ENCODE results near the gene ZBTB40. TPM values are rescaled to one million over a fixed set of nuclear protein-coding genes. Genes with fewer than 3 reads are reported as not detected.
A peak's percentile ranks its signal among the peaks of the same experiment; 100 is the strongest.

ZBTB40 gene
- total RNA-seq, 1 donor = 14.8 TPM

DNA sequence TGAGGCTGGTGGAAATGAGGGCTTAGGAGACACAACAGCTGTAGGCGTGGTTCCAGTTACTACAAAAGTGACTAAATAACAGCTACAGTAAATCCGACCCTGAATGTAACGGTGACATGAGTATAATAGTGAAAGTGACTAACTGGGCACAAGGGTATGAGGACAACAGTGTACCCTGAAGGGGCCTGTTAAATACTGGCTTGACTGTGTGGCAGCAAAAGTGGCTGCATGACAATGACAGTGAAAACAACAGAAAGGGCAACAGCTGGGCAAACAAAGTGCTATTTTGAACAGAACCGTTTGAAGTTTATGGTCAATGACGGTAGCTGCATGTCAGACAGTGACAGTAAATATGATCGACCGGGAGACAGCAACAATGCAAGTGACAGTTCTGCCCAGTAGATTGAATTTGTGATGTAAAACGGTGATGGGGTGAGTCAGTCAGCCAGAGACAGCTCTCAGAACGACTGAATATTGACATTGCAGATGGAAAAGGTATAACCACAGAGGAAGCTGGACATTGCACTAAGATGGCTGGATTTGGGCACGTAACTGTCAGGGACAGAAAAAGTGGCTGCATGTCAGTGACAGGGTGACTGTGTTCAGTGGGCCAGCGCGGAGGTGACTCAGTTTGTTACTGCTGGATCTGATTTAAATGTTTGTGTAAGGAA, 1.2 kb upstream of the ZBTB40 start:
- no peaks in the 10 kb centered on the region for H3K27me3 ChIP-seq (ENCODE audit: insufficient read depth, low read length)
- H3K4me3 ChIP-seq (ENCODE audit: low read length) = no peak overlapping the region
- no peaks in the 10 kb centered on the region for H3K9me3 ChIP-seq (ENCODE audit: low read depth, low read length)

DNA sequence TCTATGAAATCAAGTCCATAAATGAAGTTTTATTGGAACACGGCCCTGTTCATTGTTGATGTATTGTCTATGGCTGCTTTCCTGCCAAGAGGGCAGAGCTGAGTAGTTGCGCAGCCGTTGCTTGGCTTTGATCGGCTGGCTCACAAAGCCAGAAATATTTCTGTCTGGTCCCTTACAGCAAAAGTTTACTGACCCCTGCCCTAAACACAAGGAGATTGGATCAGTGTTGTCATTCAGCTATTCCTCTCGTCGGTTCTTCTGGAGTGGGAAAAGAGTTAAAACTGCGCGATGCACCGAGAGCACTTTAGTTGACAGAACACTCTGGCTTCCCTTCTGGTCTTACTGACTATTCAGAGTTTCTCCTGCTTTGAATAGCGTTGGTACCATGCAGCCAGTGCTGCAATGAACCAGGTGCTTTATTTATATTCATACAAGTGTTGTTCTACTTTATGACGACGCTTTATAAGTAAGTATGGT, 868 bp downstream of the ZBTB40 start:
- Histone ChIP-seq H3K9me3 (ENCODE audit: low read depth, low read length) (no peaks in the 10 kb centered on the region), H3K4me1 (ENCODE audit: insufficient read depth, low read length) (peaks cover 17% of the 10 kb centered on the region), H3K4me3 (ENCODE audit: low read length) (peak overlapping the region; percentile 89), H3K27me3 (ENCODE audit: insufficient read depth, low read length) (no peaks in the 10 kb centered on the region)

More for the DNA sequence above, 1.2 kb upstream of the ZBTB40 start:
- peaks cover 17% of the 10 kb centered on the region for H3K4me1 ChIP-seq (ENCODE audit: insufficient read depth, low read length)

GRCh38 chr1:22453181-22453580, 1.5 kb downstream of the ZBTB40 start:
- H3K4me3 ChIP-seq (ENCODE audit: low read length) = no peak overlapping the region

DNA sequence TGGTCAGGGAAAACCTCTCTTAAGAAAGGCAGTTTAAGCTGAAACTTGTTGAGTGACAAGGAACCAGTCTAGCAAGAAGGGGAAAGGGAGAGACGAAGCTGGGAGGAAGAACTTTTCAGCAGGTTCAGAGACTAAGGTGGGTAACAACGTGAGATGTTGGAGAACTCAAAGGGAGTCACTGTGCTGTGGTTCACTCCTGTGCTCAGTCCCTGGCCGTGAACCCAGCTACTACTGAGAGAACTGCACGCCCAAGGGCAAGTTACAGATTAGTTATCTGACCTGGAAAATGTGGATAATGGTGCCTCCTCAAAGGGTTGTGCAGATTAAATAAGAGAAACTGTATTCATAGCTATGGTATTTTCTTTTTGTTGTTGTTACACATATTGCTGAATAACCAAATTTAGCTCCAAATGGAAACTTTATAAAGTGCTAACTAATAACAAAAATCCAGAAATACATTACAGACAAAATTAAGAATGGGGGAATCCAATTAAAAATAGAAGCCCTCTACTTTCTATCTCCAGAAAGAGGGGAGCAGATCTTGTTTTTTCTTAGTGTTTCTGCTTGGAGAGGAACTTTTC, 2.9 kb downstream of the ZBTB40 start:
- Histone ChIP-seq H3K4me3 (ENCODE audit: low read length) (no peak overlapping the region), H3K9me3 (ENCODE audit: low read depth, low read length) (no peaks in the 10 kb centered on the region), H3K27me3 (ENCODE audit: insufficient read depth, low read length) (no peaks in the 10 kb centered on the region), H3K4me1 (ENCODE audit: insufficient read depth, low read length) (peaks cover 17% of the 10 kb centered on the region)

More at GRCh38 chr1:22453181-22453580, 1.5 kb downstream of the ZBTB40 start:
- no peaks in the 10 kb centered on the region for H3K9me3 ChIP-seq (ENCODE audit: low read depth, low read length)
- H3K27me3 ChIP-seq (ENCODE audit: insufficient read depth, low read length) = no peaks in the 10 kb centered on the region
- peaks cover 17% of the 10 kb centered on the region for H3K4me1 ChIP-seq (ENCODE audit: insufficient read depth, low read length)

DNA sequence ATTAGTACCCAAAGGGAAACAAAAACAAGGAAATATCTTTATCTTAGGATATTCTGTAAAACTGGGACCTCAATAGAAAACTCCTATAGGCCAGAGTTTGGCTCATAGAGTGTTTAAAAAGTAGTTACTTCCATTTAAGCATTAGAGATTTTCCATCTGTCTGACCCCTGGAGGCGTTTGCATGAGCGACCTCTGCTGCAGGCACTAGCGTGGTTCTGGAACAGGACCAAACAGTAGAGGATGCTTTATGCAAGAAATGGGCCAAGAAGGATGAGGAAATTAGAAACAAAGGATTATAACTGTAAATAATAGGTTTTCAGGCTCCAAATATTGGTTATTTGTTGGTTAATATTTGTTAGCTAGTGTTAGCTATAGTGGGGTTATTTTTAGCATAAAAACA, 5.7 kb downstream of the ZBTB40 start:
- H3K4me1 ChIP-seq (ENCODE audit: insufficient read depth, low read length) = peaks cover 14% of the 10 kb centered on the region
- no peak overlapping the region for H3K4me3 ChIP-seq (ENCODE audit: low read length)
- no peaks in the 10 kb centered on the region for H3K9me3 ChIP-seq (ENCODE audit: low read depth, low read length)
- no peaks in the 10 kb centered on the region for H3K27me3 ChIP-seq (ENCODE audit: insufficient read depth, low read length)

- Histone ChIP-seq H3K27me3 (ENCODE audit: insufficient read depth, low read length) (no peaks in the 10 kb centered on the region), H3K4me3 (ENCODE audit: low read length) (no peak overlapping the region), H3K9me3 (ENCODE audit: low read depth, low read length) (no peaks in the 10 kb centered on the region), H3K4me1 (ENCODE audit: insufficient read depth, low read length) (peaks cover 9% of the 10 kb centered on the region)
Measured at GRCh38 chr1:22457836-22458235, 6.2 kb downstream of the ZBTB40 start.

- no peak overlapping the region for H3K4me3 ChIP-seq (ENCODE audit: low read length)
- no peaks in the 10 kb centered on the region for H3K27me3 ChIP-seq (ENCODE audit: insufficient read depth, low read length)
- H3K4me1 ChIP-seq (ENCODE audit: insufficient read depth, low read length) = peaks cover 8% of the 10 kb centered on the region
- no peaks in the 10 kb centered on the region for H3K9me3 ChIP-seq (ENCODE audit: low read depth, low read length)
Measured at GRCh38 chr1:22461100-22461499, 9.4 kb downstream of the ZBTB40 start.

DNA sequence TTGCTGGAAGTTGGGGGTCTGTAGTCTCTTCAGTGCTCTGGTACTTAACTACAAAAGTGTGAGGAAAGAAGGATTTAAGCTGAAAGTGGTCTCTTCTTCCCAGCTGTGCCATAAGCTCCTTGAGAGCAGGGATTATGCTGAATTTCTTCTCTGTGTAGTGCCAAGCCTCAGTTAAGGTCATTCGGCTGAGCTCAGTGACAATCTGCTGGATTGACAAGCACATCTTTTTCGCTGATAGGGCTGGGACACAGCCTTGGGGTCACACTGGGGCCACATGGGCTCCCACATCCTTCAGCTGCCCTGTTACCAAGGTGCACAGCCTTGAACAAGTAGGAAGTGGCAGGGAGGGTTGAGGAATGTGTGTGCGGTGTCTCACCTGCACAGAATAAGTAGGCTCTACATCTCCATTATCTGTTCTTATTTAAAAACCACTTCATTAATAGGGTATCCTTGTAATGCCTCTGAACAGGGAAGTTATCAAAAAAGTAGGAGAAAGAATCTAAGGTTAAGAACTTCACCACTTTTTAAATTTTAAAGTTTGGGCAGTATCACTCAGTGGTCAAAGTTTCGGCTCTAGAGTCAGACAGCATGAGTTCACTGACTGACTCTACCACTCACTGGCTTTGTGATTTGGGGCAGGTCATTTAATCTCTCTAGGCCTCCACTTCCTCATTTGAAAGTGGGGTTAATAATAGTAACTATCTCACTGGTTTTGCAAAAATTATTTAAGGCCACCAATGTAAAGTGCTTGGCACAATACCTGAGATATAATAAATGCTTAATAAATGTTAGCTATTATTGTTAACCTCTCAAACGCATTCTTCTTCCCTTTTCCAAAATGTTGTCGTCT, 10.3 kb downstream of the ZBTB40 start:
- Histone ChIP-seq H3K4me1 (ENCODE audit: insufficient read depth, low read length) (peaks cover 8% of the 10 kb centered on the region), H3K27me3 (ENCODE audit: insufficient read depth, low read length) (no peaks in the 10 kb centered on the region), H3K4me3 (ENCODE audit: low read length) (no peak overlapping the region), H3K9me3 (ENCODE audit: low read depth, low read length) (no peaks in the 10 kb centered on the region)

- no peaks in the 10 kb centered on the region for H3K27me3 ChIP-seq (ENCODE audit: insufficient read depth, low read length)
- no peak overlapping the region for H3K4me3 ChIP-seq (ENCODE audit: low read length)
- peaks cover 8% of the 10 kb centered on the region for H3K4me1 ChIP-seq (ENCODE audit: insufficient read depth, low read length)
- no peaks in the 10 kb centered on the region for H3K9me3 ChIP-seq (ENCODE audit: low read depth, low read length)
Measured at GRCh38 chr1:22462928-22463327, 11.3 kb downstream of the ZBTB40 start.

- Histone ChIP-seq H3K4me1 (ENCODE audit: insufficient read depth, low read length) (peaks cover 8% of the 10 kb centered on the region), H3K4me3 (ENCODE audit: low read length) (no peak overlapping the region), H3K9me3 (ENCODE audit: low read depth, low read length) (no peaks in the 10 kb centered on the region), H3K27me3 (ENCODE audit: insufficient read depth, low read length) (no peaks in the 10 kb centered on the region)
Measured at GRCh38 chr1:22465015-22465565, 13.4 kb downstream of the ZBTB40 start.

- peaks cover 8% of the 10 kb centered on the region for H3K4me1 ChIP-seq (ENCODE audit: insufficient read depth, low read length)
- no peaks in the 10 kb centered on the region for H3K27me3 ChIP-seq (ENCODE audit: insufficient read depth, low read length)
- no peaks in the 10 kb centered on the region for H3K9me3 ChIP-seq (ENCODE audit: low read depth, low read length)
- no peak overlapping the region for H3K4me3 ChIP-seq (ENCODE audit: low read length)
Measured at GRCh38 chr1:22465671-22466070, 14.0 kb downstream of the ZBTB40 start.

DNA sequence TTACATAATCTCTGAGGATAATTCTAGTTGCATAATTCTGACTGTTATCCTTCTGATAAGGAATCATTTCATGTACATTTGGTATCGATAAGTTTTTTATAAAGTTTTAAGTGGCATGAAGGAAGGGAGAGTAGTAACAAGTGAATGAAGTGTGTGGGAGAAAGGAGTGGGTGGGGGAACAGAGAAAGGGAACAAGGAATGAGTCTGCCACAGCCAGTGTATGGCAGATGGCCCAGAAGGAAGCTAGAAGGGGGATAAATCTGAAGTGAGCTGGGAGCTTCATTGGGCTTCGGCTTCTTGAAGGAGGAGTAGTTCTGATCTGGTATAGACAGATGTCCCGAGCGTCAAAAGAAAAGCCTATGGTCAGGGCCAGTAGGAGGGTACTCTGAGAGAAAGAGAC, 18.6 kb downstream of the ZBTB40 start:
- Histone ChIP-seq H3K9me3 (ENCODE audit: low read depth, low read length) (no peaks in the 10 kb centered on the region), H3K4me3 (ENCODE audit: low read length) (no peak overlapping the region), H3K27me3 (ENCODE audit: insufficient read depth, low read length) (no peaks in the 10 kb centered on the region), H3K4me1 (ENCODE audit: insufficient read depth, low read length) (no peaks in the 10 kb centered on the region)

- Histone ChIP-seq H3K9me3 (ENCODE audit: low read depth, low read length) (no peaks in the 10 kb centered on the region), H3K4me3 (ENCODE audit: low read length) (no peak overlapping the region), H3K4me1 (ENCODE audit: insufficient read depth, low read length) (no peaks in the 10 kb centered on the region), H3K27me3 (ENCODE audit: insufficient read depth, low read length) (no peaks in the 10 kb centered on the region)
Measured at GRCh38 chr1:22471078-22471477, 19.4 kb downstream of the ZBTB40 start.

DNA sequence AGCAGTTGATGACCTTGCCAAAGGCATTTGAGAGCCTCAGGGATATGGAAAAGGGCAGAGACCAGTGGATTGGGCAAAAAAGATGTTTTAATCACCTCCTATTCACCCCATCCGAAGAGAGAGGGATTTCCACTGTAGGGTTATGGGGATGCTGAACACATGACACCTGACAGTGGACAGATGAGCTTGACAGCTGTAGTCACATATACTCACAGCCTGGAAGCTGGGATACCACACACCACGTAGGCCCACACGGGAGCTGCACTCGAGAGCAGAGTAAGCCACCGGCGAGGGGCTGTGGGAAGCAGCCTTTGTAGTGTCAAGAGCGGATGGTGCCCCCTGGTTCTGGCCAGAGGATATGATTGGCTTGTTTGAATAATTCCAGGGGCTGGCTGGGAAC, 20.0 kb downstream of the ZBTB40 start:
- H3K9me3 ChIP-seq (ENCODE audit: low read depth, low read length) = no peaks in the 10 kb centered on the region
- no peaks in the 10 kb centered on the region for H3K27me3 ChIP-seq (ENCODE audit: insufficient read depth, low read length)
- H3K4me3 ChIP-seq (ENCODE audit: low read length) = no peak overlapping the region
- H3K4me1 ChIP-seq (ENCODE audit: insufficient read depth, low read length) = no peaks in the 10 kb centered on the region

DNA sequence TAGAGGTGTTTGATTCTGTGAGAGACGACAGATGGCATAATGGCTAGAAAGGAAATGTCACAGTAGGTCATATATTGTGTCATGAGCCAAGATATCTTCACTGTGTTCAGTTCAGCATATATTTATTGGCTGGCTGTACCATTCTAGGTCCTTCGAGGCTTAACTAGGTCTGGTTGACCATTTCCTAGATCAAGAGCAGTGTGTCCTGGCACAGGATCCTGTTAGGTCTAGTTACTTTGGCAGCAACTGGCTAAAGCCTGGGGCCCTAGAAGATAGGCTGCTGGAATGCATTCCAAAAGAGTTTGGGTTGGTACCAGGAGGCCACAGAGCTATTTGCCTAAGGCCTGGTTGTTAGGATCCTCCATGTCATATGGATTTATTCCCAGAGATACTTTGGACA, 20.9 kb downstream of the ZBTB40 start:
- H3K27me3 ChIP-seq (ENCODE audit: insufficient read depth, low read length) = no peaks in the 10 kb centered on the region
- no peak overlapping the region for H3K4me3 ChIP-seq (ENCODE audit: low read length)
- no peaks in the 10 kb centered on the region for H3K4me1 ChIP-seq (ENCODE audit: insufficient read depth, low read length)
- H3K9me3 ChIP-seq (ENCODE audit: low read depth, low read length) = no peaks in the 10 kb centered on the region

Data from mononuclear cell (primary cell).